CMK (cell line): ENCODE results near the gene TMEM135.

Experiments used
- DNase-seq: peaks from one replicate; pipeline ENCODE4 v3.0.0-alpha.2; 2010; ENCODE audit warnings: low read depth

Gene TMEM135

DNA sequence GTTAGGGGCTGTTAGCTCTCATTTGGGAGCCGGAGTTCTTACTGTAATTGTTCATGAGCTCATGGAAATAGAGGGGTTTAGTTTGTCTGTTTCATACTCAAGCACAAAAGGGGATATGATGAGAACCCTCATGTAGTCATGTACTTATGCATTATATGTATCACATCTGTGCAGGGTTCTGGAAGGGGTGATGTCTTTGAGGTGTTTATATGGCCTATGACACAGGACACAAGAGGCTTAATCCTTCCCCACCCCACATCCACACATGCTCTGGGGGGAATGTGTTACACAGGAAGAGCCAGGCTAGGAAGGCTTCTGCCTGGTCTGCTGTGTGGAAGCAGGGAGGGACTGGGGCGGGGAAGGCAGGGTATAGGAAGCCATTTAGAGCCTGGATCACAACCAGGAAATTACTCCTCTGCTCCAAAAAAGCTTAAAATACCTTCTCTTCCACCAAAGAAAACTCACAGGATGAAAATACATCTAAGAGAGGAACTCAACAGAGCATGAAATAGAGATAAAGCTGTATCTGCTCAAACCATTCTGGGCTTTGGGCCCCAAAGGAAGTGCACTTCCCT lies 316.1 kb downstream of the TMEM135 start:
- DNase-seq = no peak

DNA sequence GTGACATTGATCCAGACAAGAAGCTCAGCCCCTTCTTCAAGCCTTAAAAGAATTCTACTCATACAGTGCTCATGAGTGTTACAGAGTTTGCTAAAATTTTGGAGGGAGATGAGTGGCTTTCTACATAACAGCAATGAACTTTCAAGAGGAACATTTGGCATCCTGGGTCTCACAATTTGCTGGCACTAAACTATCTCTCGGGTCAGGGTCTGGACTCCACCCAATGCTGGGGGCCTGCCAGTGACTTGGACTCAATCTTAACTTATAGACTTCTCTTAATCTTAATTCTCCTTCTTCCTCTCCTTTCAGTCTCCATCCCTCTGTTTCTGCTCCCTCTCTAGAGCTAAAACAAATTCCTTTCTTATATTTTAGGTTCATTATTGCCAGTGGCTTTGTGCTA lies 317.9 kb downstream of the TMEM135 start:
- DNase-seq = no peak

DNA sequence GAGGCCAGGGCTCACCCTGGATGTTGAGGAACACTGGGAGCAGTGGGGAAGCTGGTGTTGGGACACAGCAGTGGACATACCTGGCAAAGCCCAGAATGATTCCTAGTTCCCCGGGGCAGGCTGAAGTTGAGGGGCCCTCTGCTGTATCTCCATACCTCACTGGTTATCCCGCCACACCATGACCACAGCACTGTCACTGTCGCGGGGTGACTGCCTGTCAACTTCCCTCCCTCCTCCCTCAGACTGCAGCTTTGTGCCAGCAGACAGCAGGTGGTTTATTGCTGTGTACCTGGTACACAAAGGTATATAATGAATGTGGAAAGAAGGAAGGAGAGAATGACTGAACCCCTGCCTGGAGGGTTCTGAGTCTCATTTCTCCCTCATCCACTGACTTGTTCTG lies 318.7 kb downstream of the TMEM135 start:
- no peak for DNase-seq

DNA sequence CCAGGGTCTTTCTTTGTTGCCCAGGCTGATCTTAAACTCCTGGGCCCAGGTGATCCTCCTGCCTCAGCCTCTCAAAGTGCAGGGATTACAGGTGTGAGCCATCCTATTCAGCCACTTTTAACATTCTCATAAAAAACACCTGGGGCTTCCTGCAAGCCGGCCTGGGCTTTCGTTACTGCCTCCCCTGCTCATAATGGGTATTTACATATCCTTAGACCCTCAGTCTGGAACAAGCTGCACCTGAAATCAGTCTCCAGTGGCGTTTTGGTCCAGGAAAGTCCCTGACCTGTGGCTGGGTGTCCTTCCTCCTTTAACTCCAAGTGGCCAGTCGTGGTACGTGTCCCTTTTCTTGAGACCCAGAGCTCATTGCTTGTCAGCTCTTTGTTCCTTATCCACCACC lies 320.7 kb downstream of the TMEM135 start:
- DNase-seq = no peak

DNA sequence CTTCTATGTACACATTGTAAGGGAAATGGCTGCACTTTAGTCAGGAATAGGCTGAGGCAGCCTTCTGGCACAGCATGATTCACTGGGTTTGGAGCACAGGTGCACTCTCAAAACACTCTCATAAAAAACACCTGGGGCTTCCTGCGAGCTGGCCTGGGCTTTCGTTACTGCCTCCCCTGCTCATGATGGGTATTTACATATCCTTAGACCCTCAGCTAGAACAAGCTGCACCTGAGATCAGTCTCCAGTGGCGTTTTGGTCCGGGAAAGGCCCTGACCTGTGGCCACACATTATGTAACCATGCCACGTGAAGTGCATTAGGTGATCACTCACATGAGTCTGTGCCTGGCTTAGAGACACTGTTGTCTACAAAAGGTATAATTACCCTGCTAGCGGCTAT lies 321.7 kb downstream of the TMEM135 start:
- no peak for DNase-seq

DNA sequence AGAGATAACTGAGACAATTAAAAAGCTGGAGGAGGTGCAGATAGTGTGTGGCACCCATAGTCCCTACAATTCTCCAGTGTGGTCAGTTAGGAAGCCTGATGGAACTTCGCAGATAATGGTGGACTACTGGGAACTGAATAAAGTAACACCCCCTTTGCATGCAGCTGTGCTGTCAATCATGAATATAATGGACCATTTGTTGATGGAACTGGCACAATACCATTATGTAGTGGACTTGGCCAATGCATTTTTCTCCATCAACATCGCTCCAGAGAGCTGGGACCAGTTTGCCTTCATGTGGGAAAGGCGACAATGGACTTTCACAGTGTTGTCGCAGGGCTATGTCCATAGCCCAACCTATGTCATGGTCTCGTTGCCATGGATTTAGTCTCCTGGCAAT lies 324.2 kb downstream of the TMEM135 start:
- DNase-seq = no peak

DNA sequence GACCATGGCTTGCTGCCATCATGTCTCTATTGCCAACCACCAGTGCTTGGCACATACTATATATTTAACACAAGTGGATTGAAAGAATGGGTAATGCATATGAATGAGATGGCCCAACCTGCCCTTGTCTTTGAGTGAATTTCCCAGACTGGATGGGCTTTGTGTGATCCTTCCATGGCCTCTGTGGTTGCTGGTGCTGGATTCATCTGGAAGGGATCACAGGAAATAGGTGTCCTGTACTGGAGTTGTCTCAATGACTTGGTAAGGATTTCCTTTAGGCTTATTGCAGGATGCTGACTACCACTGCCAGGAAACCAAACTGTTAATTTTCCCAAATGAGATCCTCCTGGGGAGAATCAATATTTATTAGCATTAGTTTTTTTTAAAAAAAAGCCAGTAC lies 328.6 kb downstream of the TMEM135 start:
- DNase-seq = no peak

DNA sequence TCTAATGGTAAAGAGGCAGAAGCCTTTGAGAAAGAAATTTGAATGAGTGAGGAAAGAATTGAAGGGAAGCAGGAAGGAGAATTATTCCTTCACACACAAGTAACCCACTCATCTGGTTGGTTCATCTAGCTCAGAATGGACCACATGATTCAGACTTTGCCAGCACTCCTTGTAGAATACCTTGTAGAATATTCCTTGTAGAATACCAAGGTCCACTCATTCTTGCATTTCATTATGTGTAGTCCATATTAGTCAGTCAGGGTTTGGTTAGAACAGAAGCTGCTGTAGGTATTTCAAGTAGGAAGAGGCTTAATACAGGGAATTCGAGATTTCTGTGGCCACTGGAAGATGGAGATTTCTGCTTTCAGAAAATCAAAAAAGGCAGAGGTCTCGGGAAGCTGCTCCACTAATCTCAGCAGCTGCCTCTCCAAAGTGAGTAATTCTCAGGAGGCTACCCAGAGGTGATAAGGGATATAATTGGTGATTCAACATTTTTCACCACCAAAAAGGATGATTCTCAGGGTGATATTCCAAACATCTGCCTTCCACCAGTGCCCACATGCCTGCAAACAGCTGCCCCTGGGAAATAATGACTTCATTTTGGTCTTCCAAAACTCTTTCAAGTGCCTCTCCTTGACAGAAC lies 329.1 kb downstream of the TMEM135 start:
- no peak for DNase-seq

DNA sequence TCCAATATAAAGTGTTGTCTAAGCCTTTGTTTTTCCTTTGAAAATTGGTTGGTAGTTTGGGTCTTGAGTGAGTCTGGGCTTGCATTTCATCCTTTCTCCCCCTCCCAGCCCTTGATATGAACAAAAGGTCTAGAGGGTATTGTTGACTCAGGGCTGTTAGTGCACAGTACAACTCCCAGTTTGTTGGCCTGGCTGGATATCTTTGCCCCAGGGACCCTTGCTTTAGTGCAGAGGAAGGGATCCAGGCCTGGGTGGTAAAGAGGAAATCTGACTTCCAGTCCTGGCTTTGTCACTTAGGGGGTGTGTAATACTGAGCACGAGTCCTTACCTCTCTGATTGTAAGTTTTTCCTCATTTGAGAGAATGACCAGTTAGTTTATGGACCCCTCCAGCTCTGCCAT lies 330.4 kb downstream of the TMEM135 start:
- DNase-seq = no peak

DNA sequence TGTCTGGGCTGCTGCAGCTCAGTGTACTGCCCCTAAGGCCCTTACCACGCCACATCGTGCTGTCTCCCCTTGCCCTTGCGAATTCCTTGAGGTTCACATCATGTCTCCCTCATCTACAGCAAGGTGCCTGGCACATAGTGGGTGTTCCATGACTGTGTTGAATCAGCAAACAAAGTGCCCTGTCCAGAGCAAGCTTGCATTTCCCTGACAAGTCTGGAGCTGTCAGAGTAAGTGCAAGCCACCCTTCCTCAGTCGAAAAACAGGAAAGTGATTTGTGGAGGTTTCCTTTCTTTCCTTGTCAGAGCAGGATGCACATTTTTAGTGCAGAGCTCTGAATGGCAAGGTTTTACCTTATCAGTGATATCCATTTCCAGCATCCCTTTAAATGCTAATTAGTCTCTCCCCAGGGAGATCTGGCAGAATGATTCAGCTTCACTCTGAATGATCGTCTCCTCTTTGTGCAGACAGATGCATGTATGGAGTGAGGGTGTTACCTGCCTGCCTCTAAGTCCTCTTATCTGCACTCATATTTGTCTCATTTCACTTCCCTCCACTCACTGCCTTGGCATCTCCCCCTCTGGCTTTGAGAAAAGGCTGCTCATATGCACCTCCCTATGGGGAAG lies 331.2 kb downstream of the TMEM135 start:
- no peak for DNase-seq

DNA sequence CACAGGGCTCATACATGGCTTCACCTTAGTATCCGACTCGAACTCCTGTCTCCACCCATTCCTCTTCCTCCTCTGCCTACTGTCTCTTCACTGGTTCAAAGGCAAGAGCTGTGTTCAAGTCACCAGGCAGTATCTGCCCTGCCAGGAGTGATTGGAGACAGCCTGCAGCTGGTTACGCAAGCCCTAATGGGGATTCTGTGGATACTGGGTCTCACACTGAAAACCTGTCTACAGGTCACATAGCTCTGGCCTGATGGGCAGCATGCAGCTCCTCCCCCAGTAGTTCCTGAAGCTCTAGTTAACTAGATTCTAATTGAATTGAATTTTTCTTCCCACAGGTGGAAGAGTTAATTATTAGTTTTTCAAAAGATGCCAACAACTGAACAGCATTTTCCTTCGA lies 332.2 kb downstream of the TMEM135 start:
- DNase-seq = no peak

DNA sequence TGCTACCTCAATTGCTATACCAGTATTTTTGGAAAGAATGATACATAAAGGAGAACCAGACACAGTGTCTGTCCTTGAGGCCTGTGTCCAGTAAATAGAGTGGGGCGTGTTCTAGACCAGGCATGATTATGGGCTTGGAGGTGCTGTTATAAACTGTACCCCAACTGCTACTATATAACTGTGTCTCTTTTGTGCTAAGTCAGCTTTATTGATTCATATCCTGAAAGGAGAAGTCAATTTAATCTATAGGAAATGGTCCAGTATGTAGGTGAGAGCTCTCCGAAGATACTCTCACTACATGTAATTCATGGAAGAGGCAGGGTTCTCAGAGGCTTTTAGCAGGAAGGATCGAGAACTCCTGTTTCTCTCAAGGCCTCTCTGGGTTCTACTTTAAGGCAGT lies 334.3 kb downstream of the TMEM135 start:
- DNase-seq = no peak
